ENCODE data around the gene KYAT1.
"Not testable (repeated sequence)": the region's sequence is repeated elsewhere in the genome, so short reads cannot be mapped to it uniquely, and the experiment has no call there.

KYAT1 gene

GRCh38 chr9:128809831-128810230 is 71.9 kb downstream of the KYAT1 start:
- no peak for DNase-seq

GRCh38 chr9:128809036-128809599 is 72.6 kb downstream of the KYAT1 start:
- no peak for DNase-seq

- DNase-seq = no peak
These were observed 73.2 kb downstream of the KYAT1 start for GRCh38 chr9:128808543-128808942.

GRCh38 chr9:128807827-128808226 is 73.9 kb downstream of the KYAT1 start:
- DNase-seq = no peak

- DNase-seq = no peak
These were observed 76.1 kb downstream of the KYAT1 start for GRCh38 chr9:128805661-128806060.

- no peak for DNase-seq
These were observed 79.3 kb downstream of the KYAT1 start for GRCh38 chr9:128802482-128802881.

- no peak for DNase-seq
These were observed 81.7 kb downstream of the KYAT1 start for GRCh38 chr9:128800061-128800460.

GRCh38 chr9:128798896-128799295 is 82.9 kb downstream of the KYAT1 start:
- DNase-seq = no peak

- not testable (repeated sequence) for DNase-seq
These were observed 86.8 kb downstream of the KYAT1 start for GRCh38 chr9:128794961-128795360.

GRCh38 chr9:128792978-128793686 is 88.6 kb downstream of the KYAT1 start:
- DNase-seq = no peak

- no peak for DNase-seq
These were observed 89.6 kb downstream of the KYAT1 start for GRCh38 chr9:128792134-128792533.

GRCh38 chr9:128790536-128790935 is 91.2 kb downstream of the KYAT1 start:
- no peak for DNase-seq

GRCh38 chr9:128788445-128788844 is 93.3 kb downstream of the KYAT1 start:
- no peak for DNase-seq

- DNase-seq = no peak
These were observed 94.1 kb downstream of the KYAT1 start for GRCh38 chr9:128787659-128788058.

GRCh38 chr9:128786681-128787601 is 94.8 kb downstream of the KYAT1 start, which contains the start of gene TBC1D13:
TSS of gene TBC1D13 (plus strand) at chr9:128787253. CDS start at chr9:128787354, 101 bp downstream.
- peak; percentile 93 for DNase-seq

GRCh38 chr9:128785427-128785826 is 96.3 kb downstream of the KYAT1 start:
- DNase-seq = no peak

Data from CD4-positive, alpha-beta T cell treated with Interleukin-12 subunit alpha and Interleukin-12 subunit beta, for 1 hour (primary cell).